ENCODE measurements around the gene NECTIN4.
"Not testable (repeated sequence)": the region's sequence is repeated elsewhere in the genome, so short reads cannot be mapped to it uniquely, and the experiment has no call there.

NECTIN4 gene

DNA sequence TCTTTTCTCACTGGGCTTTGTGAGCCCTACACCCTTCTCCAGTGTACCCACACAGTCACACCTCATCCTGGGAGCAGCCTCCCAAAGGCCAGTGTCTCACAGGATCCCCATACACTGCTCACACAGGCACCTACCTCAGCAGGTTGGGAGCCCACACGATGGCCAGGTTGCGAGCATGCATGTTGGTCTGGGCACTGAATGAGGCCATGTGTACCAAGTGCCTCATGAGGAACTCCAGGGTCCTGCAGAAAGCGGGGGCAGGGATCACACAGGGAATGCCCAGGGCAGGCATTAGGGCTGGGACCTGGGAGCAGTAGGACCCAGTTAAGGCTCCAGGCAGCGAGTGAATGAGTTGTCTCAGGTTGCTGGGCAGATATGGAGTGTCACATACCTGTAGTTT lies 35.1 kb downstream of the NECTIN4 start:
- no peak for DNase-seq (ENCODE audit: low read depth)

DNA sequence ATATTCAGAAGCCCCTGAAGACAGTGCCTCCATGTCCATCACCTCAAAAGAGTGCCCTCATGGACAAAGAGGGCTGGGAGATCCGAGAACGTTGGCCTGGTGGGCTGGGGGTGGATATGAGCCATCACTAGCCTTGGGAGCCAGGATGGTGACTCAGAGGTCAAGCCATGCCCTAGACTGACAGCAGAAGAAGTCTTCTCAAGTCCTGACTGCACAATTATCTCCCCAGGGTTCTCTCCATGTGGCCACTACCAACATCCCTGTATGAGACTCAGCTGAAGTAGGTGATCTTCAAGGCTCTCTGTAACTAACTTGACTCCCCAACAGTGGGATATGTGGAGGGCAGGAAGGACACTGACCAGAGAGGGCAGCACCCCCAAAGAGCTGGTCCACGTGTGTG lies 36.5 kb downstream of the NECTIN4 start:
- DNase-seq (ENCODE audit: low read depth): no peak

DNA sequence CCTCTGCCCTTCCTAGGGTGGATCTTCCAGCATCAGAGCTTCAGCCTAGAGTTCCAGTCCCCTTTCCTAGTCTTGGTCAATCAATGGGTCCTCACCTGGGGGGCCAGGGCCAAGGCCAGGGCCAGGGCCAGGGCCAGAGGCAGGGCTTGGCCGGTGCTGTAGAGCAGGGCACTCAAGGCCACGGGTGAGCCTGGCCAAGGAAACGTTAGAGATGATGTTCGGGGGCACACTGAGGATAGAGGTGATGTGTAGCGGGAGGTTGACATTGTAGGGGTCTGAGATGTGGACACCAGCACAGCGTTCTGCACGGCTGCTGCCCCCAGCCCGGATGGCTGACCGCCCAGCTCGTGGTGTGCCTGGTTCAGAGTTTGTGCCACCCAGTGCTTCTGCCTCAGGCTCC lies 38.1 kb downstream of the NECTIN4 start:
- DNase-seq (ENCODE audit: low read depth): no peak

GRCh38 chr1:161048949-161049722 lies 40.2 kb downstream of the NECTIN4 start:
- DNase-seq (ENCODE audit: low read depth): no peak

DNA sequence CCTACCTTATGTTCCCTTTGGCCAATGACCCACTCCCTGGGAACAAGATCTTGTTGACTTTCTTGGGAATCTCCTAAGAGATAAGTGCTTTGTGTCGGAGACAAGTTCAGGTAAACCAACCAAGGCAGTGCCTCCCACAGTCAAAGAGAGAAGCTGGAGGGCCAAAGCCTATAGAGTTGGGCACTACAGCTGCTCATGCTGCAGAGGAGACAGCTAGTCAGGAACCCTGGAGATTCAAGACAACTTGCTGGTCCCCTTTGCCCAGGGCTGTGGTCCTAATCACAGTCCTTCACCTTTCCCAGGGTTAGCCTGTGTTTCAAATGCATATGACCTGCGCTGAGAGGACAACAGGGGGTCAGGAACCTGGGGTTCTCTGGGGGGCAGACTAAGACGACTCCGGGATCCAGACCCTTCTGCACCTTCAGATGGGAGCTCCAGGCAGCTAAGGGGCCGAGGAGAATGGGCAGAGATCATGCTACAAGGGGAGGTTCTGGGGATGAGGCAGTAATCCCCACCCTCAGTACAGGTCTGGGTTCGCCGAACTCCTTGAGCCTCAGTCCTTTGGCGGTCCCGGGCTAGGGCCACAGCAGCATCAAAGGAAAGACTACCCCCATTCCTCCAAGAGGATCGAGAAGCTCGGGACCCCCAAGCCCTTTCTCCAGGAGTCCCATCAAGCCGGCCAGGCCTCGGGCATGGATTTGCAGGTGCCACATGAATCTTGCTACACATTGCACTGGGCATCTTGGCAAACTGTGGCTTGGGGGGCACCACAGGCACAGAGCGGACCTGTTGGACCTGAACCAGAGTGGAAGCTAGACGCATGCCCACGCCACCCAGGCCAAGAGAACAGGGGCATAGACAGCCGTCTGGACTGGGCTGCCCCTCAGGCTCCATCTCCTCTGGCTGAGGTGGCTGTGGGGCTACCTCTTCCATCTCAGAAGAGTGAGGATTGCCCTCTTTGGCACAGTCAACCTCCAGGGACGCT lies 41.6 kb downstream of the NECTIN4 start:
- DNase-seq (ENCODE audit: low read depth): no peak

DNA sequence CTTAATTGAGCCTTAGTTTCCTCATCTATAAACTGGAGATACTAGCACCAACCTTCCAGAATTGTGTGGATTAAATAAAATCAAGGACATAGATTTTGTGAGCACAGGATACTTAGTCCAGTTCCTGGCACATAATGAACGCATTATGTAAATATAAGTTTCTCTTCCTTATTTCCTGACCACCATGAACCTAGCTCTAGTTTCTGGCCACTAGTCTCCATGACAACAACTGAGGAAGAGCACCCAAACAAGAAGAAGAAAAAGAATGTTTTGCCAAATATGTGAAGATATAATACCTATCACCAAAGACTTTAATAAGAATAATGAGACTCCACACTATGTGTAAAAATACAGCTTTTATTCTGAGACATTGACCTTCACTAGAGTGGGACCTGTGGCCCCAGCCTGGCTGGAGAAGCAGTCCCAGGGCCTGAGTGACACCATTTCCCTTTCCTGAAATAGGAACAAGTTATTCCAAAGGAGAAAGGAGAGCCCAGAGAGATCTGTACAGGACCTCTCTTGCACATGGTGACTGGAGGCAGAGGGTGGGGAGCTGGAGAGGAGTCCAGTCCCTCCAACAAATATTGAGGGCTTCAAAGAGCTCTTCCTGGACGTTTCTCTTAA lies 42.6 kb downstream of the NECTIN4 start:
- DNase-seq (ENCODE audit: low read depth): no peak

DNA sequence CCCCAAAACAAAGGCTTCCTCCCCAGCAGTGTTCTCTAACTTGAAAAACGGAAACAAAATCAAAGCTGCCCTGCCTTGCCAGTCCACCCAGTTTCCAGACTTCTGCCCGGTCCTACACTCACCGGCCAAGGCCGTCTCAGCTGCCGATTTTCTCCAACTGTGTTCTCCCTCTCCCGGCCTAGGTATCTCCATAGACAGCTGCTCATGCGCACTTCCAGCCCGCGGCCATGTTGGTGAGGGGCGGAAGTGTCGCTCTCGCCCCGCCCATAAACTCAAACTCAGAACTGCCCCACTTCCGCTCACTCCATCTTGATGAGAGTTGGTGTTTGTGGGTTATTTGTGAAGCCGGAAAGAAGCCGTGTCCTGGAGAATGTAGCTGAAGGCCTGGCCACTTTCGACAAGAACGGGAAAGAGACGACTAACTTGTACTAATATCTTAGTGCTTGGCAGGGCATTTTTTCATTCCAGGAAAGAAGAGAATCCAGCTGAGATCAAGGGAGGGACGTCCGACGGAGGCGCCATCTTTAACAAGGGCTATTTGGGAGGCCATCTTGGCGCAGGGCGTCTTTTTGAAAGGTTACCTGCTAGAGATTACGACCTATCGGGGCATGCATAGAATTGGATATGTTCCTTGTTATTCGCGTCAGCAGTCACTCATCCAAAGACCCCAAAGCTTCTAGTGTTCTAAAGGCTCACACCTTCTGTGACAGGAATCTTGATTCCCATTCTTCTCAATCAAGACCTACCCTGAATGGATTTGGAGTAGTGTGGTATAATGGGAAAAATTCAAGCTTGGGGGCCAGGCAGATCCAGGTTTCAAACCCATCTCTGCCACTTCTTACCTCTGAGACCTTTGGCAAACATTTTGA lies 43.4 kb downstream of the NECTIN4 start, which contains the start of gene USF1:
TSS of gene USF1 (minus strand) at position 242 of the 869 bp plus-strand sequence. CDS start 2,702 bp downstream, outside the sequence.
- peak; percentile 97 for DNase-seq (ENCODE audit: low read depth)

DNA sequence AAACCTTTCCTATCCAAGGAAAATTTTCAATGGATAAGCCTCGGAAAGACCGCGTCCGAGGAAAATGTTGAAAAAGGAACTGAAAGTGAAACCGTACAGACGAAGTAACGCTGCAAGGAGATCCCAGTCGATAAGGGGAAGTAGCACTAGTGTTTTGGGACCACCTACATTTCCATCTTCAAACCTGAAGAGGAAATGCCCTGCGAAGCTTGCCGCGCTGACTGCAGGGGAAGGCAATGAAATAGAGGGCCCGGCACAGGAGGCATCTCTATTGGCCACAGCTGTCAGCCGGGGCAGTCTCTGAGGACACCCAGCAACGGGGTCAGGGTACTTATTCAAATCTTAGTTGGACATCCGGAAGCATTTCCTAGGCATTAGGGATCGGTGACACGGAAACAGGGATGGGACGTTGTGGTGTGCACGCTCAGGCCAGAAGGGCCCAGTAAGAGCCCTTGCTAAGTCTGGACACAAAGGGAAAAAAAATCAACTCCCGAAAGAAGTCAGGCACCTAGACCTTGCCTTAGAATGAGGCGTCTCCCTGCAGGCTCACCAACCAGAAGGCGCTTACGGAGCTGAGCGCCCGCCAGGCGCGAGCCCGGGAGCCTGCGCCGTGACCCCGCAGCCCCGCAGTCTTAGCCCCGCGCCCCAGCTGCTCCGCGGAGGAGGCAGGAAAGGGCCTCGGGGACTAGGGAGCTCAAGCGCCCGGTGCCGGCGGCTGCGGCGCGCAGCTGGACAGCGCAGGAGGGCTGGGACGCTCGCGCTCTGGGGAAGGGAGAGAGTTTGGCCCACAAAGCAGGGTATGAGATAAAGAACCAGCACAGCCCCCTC lies 44.2 kb downstream of the NECTIN4 start:
- DNase-seq (ENCODE audit: low read depth): peak; percentile 68

DNA sequence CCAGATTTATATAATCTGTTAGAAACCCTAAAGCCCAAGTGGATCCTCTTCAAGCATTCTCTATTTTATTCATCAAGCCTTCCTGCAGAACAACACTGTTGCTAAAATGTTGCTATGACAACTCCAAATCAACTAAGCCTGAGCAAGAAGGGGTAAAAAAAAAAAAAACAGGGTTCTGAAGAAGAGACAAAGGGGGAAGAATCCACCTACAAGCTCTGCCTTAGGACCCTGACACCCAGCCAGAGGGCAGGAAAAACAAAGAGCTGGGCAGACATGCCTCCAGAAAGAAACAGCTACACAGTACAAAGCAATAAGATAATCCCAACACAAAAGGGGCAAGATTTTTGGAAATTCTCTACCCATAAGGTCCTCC lies 44.8 kb downstream of the NECTIN4 start:
- no peak for DNase-seq (ENCODE audit: low read depth)

- DNase-seq (ENCODE audit: low read depth): no peak
Measured at GRCh38 chr1:161039546-161039945, 49.8 kb downstream of the NECTIN4 start.

DNA sequence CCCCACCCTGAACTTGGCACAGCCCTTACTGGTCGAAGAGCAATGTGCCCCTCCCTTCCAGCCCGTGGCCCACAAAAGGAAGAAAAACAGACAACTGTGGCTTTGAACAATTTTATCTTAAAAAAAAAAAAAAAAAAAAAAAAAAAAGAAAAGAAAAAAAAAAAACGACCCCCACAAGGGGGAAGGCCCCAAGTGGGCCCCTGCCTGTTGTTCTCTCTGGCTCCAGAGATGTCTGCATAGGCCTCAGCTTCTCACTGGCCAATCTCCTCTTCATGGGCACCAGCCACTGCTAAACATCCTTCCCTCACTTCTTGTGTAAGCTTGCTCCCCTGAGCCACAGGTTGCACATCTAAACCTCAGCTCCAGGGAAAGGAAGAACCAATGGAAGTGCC lies 50.2 kb downstream of the NECTIN4 start:
- no peak for DNase-seq (ENCODE audit: low read depth)

DNA sequence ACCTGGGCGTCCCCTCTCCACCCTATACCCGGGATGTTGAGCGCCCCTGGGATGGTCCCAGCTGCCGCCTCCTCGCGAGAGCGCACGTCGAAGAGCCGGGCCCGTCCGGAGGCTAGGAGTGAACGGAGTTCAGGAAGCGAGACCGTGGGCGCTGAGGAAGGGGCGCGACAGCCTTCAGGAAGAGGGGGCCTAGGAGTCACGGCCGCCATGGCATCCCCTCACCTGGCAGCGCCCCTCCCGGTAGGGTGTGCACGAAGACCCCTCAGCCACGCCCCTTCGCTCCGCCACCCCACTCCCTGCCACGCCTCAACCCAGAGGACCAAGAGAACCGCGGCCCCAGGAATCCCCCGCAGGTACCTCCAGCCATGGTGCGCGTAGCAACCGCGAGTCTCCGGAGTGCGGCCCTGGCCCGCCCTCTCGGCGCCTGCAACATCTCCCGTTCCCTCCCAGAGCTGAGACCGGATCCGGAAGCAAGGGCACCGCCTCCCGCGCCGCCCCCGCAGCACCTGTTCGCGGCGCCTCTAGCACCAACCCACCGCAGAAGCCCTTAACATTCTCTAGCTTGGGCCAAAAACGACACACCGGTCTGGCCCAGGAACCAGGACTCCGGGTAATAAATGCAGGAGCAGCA lies 50.7 kb downstream of the NECTIN4 start, which contains the start of gene TSTD1:
TSS of gene TSTD1 (minus strand) at position 442 of the 631 bp plus-strand sequence. CDS start at position 367, 75 bp downstream.
- DNase-seq (ENCODE audit: low read depth): peak; percentile 43

DNA sequence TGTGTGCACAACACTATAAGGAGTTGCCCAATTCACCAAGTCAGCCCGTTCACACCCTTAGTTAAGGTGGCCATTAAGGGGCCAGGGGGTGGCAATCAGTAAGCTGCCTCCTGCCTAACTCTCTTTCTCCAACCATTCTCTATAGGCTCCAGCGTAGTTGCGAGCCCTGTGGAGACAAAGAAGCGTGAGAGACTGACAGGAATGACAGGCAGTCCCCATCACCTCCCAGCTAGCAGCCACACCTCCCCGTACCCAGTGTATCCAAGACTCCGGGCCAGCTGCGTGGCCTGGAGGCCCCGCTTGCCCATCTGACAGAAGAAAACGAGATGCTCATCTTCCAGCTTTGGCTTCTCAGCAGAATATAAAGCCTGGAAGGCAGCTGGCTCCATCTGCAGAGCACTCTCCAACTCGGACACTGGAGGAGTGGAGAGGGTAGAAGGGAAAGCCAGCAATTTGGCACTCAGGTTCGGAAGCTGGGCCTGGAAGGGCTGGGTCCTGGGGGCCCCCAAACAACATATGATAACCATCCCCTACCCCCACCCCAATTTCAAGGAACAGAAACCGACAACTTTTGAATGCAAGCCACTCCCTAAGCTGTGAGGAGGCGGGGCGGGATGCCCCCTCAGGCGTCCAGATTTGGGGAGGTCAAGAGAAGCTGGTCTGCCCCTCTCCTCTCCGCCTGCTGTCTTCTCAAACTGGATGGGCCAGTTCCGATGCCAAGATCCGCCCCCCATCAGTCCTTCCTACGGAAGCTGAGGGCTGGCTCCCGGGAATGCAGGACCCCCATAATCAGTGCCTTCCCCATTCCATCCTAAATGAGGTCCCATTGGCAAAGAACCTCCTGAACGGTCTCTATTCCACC lies 51.5 kb downstream of the NECTIN4 start:
- no peak for DNase-seq (ENCODE audit: low read depth)

GRCh38 chr1:161033751-161034150 lies 55.6 kb downstream of the NECTIN4 start:
- no peak for DNase-seq (ENCODE audit: low read depth)

GRCh38 chr1:161032409-161032808 lies 56.9 kb downstream of the NECTIN4 start:
- no peak for DNase-seq (ENCODE audit: low read depth)

DNA sequence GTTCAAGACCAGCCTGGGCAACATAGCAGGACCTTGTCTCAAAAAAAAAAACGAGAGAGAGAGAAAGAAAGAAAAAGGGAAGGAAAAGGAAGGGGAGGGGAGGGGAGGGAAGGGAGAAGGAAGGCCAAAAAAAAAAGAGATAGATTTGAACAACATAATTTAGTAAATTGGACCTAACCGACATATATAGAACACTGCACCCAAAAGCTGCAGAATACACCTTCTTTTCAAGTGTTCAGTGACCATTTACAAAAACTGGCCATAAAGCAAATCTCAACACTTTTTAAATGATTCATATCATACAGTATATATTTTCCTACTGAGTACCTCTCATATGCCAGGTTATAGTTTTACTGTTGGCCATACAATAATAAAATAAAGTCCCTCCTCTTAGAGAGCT lies 57.5 kb downstream of the NECTIN4 start:
- DNase-seq (ENCODE audit: low read depth): no peak

DNA sequence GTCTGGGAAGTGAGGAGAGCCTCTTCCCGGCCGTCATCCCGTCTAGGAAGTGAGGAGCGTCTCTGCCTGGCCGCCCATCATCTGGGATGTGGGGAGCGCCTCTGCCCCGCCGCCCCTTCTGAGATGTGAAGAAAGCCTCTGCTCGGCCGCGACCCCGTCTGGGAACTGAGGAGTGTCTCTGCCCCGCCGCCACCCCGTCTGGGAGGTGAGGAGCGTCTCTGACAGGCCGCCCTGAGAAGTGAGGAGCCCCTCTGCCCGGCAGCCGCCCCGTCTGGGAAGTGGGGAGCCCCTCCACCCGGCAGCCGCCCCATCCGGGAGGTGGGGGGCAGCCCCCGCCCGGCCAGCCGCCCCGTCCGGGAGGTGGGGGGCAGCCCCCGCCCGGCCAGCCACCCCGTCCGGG lies 59.9 kb downstream of the NECTIN4 start:
- DNase-seq (ENCODE audit: low read depth): not testable (repeated sequence)

DNA sequence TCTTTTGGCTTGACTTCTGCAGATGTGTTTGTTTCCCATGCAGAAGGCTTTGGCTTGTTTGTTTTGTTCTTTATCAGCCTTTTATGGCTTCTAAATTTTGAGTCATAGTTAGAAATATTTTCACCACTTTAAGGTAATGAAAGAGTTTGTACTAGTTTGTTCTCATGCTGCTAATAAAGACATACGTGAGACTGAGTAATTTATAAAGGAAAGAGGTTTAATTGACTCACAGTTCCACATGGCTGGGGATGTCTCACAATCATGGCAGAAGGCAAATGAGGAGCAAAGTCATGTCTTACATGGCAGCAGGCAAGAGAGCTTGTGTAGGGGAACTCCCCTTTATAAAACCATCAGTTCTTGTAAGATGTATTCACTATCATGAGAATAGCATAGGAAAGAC lies 62.4 kb downstream of the NECTIN4 start:
- DNase-seq (ENCODE audit: low read depth): not testable (repeated sequence)

- not testable (repeated sequence) for DNase-seq (ENCODE audit: low read depth)
Measured at GRCh38 chr1:161022432-161022831, 66.9 kb downstream of the NECTIN4 start.

All from iris pigment epithelial cell (primary cell).